ENCODE data around the gene EPB42.
"Not testable (repeated sequence)": the region's sequence is repeated elsewhere in the genome, so short reads cannot be mapped to it uniquely, and the experiment has no call there.

GRCh38 chr15:43167261-43167660 lies 53.6 kb downstream of the EPB42 start:
- not testable (repeated sequence) for TF ChIP-seq EZH2phosphoT487 (IDR thresholded peaks at IDR 0.05; ENCODE audit: insufficient read depth, low read depth); EZH2 (IDR thresholded peaks at IDR 0.05; ENCODE audit: insufficient read depth, poor library complexity, severe bottlenecking)
